ENCODE measurements around the gene CD200R1L.

DNA sequence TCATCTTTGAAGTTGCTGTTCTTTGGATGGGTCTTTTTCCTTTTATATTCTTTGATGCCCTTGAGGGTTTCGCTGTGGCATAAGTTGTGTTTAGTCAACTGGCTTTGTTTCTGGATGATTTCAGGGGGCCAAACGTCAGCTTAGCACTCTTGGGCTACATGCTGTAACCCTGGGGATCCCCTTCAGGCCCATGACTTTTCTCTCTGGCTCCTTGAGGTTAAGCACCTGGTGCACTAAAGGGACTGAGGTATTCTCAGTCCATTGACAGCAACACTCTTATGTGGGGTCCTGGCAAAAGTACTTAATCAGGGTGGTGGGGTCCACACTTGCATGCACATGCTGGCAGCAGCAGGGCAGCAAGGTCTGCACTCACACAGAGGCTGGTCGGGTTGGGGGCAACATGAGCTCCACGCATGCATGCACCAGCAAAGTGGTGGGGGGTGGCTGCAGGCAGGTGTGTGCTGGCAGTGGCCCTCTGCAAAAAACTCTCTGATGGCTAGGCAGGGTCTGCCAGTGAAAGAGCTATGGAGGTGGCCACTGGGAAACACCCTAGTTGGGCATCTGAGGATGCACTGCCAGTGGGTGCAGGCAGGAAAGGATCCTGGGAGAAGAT lies 38.1 kb upstream of the CD200R1L start:
- TF ChIP-seq, protein P1, sequence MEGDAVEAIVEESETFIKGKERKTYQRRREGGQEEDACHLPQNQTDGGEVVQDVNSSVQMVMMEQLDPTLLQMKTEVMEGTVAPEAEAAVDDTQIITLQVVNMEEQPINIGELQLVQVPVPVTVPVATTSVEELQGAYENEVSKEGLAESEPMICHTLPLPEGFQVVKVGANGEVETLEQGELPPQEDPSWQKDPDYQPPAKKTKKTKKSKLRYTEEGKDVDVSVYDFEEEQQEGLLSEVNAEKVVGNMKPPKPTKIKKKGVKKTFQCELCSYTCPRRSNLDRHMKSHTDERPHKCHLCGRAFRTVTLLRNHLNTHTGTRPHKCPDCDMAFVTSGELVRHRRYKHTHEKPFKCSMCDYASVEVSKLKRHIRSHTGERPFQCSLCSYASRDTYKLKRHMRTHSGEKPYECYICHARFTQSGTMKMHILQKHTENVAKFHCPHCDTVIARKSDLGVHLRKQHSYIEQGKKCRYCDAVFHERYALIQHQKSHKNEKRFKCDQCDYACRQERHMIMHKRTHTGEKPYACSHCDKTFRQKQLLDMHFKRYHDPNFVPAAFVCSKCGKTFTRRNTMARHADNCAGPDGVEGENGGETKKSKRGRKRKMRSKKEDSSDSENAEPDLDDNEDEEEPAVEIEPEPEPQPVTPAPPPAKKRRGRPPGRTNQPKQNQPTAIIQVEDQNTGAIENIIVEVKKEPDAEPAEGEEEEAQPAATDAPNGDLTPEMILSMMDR (IDR thresholded peaks at IDR 0.05), result no peak
- TF ChIP-seq EP300 (IDR thresholded peaks at IDR 0.05; ENCODE audit: low read depth) (no peak), POLR2A (IDR thresholded peaks at IDR 0.05) (no peak), POLR2AphosphoS5 (IDR thresholded peaks at IDR 0.05) (no peak)

Data from transverse colon (tissue), 4 donors.